ENCODE measurements around the gene TTYH3. TPM values are rescaled to one million over a fixed set of nuclear protein-coding genes. Genes with fewer than 3 reads are reported as not detected.

Gene TTYH3
- total RNA-seq, 4 donors from 2014 or later: 21.5 to 62.6 (median 29.3) TPM

GRCh38 chr7:2651847-2652735 is 20.3 kb downstream of the TTYH3 start:
- DNase-seq (ENCODE audit: low spot score): no peak
- no peak for ATAC-seq (ENCODE audit: low FRiP score)
- TF ChIP-seq CTCF (IDR thresholded peaks at IDR 0.05): no peak

- DNase-seq (ENCODE audit: low spot score): no peak
- ATAC-seq (ENCODE audit: low FRiP score): no peak
- TF ChIP-seq CTCF (IDR thresholded peaks at IDR 0.05): no peak
These were observed 20.9 kb downstream of the TTYH3 start for GRCh38 chr7:2652736-2653060.

GRCh38 chr7:2654059-2654458 is 22.3 kb downstream of the TTYH3 start:
- ATAC-seq (ENCODE audit: low FRiP score) (no peak), DNase-seq (ENCODE audit: low spot score) (no peak)
- no peak for TF ChIP-seq CTCF (IDR thresholded peaks at IDR 0.05)

- DNase-seq (ENCODE audit: low spot score) (no peak), ATAC-seq (ENCODE audit: low FRiP score) (no peak)
- TF ChIP-seq CTCF (IDR thresholded peaks at IDR 0.05): no peak
These were observed 24.3 kb downstream of the TTYH3 start for GRCh38 chr7:2655870-2656614.

- TF ChIP-seq CTCF (IDR thresholded peaks at IDR 0.05): no peak
- DNase-seq (ENCODE audit: low spot score): no peak
- ATAC-seq (ENCODE audit: low FRiP score): no peak
These were observed 25.4 kb downstream of the TTYH3 start for GRCh38 chr7:2657208-2657607.

GRCh38 chr7:2657920-2658671 is 26.3 kb downstream of the TTYH3 start:
- no peak for TF ChIP-seq CTCF (IDR thresholded peaks at IDR 0.05)
- DNase-seq (ENCODE audit: low spot score) (no peak), ATAC-seq (ENCODE audit: low FRiP score) (no peak)
